Activated naive CD4-positive, alpha-beta T cell treated with Interleukin-2 at 50 U/mL for 16 hours (primary cell): ENCODE data around the gene DAB1.

Experiments used
- DNase-seq: peaks from one replicate; pipeline ENCODE4 v3.0.0-alpha.2; 2020

DAB1 gene

DNA sequence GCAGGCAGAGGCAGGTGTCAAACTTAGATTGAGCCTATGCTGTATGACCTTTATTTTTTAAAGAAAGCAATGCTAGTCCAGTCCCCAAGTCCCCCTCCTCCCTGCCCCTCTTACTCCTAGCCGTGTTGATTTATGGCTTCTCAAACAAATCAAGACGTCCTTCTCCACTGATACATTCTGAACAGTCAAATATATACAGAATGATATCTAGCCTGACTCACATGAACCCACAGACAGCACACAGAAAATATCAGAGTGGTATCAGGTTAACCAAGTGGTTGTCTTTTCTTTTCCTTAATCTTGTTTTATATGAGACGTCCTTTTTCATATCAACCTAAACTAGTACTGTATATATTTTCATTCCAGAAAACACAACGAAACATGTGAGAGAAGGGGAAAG, 13.4 kb downstream of the DAB1 start:
- no peak for DNase-seq

- DNase-seq, result no peak
Measured at GRCh38 chr1:57407928-57408327, 15.9 kb downstream of the DAB1 start.

DNA sequence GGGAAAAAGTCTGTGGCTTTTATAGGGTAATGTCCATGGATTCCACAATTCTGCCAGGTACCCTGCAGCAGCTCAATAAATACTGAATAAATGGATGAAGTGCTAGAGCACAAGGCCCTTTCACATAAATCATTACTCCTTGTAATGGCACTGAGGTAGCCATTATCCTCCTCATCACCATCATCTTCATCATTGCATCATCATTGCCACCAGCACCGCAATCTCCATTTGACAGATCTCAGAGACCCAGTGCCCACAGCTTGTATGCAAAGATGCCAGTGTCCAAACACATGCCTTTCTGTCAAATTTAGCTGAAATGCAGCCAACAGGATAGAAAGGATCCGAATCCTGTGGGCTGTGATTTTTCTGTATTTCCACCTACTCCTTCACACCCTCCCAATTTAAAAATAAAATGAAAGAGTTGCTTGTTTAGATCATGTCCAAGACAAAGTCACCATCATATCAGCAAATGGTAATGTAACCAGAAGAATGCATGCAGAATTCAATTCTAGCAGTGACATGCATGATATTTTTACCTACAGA, 17.4 kb downstream of the DAB1 start:
- DNase-seq, result no peak

GRCh38 chr1:57404884-57405283, 19.0 kb downstream of the DAB1 start:
- no peak for DNase-seq

DNA sequence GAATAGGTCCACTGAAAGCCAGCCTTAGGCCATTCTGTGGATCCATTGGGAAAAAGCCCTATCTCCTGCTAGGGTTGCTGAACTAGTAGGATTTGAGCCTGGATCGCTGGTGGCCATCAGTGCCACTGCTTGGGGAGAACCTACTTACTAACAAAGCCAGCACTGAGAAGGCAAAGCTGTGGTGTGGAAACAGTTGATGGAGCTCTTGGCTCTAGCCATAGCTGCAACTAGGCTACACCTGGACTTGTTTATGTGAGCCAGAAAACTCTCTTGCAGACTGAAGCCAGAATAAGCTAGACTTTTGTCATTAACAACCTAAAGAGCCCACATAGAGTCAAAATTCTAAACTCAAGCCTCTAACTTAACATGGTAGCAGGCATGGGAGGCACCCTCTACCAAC, 20.7 kb downstream of the DAB1 start:
- DNase-seq, result no peak

DNA sequence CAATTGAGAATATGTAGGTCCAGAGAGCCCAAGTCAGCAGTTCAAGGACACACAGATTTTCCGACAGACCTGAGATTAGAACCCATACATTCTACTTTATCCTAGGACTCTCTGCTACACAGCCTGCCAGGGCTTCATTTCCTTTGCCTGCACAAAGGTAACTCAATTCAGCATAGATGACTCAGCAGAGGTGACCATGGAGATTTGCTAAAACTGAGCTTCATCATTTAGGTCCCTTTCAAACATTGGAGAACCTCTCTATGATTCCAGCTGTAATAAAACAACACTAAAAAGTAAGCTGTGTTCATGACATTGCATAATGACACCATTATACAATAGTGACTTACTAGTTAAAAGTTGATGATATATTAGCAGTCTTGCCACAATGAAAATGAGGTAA, 22.2 kb downstream of the DAB1 start:
- DNase-seq, result no peak

DNA sequence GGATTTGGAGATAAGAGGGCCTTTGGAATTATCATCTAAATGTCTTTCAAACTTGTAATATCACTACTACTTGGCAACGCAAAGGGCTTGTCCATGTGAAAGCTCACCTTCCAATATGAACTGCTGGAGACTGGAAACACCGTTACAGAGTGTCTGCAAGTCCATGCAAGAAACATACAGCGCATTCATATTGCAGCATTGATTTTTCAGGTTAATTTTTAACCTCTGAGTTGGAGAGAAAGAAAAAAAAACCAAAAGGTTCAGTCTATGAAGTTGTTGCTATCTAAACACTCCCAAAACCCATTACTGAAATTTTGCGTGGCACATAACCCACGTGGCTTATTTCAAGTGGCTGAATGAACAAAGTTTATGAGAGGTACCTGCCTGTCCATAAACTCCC, 23.8 kb downstream of the DAB1 start:
- DNase-seq, result no peak

DNA sequence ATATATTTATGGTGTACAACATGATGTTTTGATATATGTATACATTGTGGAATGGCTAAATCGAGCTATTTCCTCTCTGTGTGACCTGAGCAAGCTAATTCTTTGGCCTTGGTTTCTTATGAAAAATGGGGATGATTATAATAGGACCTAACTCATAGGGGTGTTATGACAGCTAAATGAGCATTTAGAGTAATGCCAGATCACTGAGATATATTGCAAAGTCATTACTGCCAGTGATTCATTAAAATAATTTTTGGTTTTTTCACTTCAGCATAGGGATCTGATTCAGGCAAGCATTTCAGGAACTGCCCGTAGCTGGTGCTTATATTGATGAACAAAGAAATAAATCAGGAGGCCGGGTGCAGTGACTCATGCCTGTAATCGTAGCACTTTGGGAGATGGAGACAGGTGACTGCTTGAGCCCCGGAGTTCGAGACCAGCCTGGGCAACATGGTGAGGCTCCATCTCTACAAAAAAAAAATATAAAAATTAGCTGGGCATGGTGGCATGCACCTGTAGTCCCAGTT, 30.7 kb downstream of the DAB1 start:
- DNase-seq, result no peak

GRCh38 chr1:57385336-57385735, 38.5 kb downstream of the DAB1 start:
- no peak for DNase-seq

GRCh38 chr1:57384901-57385300, 39.0 kb downstream of the DAB1 start:
- no peak for DNase-seq

GRCh38 chr1:57384284-57384683, 39.6 kb downstream of the DAB1 start:
- no peak for DNase-seq

DNA sequence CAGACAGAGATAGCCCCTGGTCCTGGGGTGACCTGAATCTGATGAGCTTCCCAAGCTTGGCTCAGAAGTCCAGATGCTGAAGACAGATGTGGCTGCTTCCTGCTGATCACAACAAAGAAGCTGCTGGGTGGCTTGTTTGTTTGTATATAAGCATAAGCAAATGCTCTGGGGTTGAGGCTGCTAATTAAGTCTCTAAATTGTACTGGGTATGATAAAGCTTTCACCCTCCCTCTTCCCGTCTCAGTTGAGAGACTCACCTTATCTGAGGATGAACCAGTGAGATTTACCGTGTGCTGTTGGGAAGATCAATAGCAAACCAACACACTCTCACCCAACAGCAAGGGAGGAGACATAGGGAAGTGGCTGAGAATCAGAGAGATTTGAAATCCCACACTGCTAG, 42.0 kb downstream of the DAB1 start:
- no peak for DNase-seq

DNA sequence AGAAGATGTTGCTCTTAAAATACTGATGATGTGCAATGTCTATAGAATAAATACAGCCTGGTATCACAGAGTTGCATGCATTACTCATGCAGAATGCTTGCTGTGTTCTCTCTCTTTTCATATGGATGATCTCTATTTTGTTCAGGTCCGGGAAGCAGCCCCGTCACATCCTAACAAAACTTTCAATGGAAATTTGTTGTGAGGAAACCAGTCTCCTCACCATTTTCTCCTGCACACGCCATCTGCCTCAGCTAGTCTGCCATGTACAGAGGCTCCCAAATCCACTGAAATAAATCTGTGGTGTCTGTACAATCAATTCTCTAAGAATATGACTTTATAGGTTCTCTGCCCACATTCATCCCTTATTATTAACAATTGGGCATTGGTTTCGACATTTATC, 42.4 kb downstream of the DAB1 start:
- DNase-seq, result no peak

DNA sequence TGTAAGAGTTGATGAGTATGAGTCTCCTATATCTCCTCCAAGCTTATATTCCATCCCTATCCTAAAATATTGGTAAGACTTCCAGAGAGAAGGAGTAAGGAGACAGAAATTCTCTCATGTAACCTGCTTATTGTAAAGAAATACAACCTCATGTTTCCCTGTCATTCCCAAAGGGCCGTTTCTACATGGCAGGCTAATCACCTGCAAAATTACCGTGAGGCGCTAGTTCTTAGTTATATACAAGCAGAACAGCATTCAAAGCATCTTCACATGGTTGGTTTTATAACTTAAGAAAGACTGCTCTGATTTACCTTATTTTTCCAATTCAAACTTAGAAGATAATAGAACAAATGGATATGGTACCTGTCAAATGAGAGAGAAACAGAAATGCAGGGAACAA, 42.9 kb downstream of the DAB1 start:
- no peak for DNase-seq

DNA sequence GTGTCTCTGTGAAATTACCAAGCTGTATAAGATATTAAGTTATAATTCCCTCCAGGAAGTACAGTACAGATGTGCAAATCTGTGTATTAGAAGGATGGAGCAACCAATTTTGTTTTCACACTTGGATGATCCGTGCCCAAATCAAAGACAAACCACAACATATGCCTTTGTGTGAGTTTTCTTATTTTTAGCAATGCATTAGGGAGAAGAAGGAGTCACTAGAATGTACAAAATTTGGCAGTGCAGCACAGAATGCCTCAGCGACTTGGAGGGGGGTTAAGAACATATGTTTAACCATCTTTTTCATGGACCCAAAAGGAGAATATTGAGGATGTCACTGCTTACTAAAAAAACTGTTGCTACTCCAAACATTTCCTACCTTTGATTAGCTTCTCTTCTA, 45.3 kb downstream of the DAB1 start:
- DNase-seq, result no peak

DNA sequence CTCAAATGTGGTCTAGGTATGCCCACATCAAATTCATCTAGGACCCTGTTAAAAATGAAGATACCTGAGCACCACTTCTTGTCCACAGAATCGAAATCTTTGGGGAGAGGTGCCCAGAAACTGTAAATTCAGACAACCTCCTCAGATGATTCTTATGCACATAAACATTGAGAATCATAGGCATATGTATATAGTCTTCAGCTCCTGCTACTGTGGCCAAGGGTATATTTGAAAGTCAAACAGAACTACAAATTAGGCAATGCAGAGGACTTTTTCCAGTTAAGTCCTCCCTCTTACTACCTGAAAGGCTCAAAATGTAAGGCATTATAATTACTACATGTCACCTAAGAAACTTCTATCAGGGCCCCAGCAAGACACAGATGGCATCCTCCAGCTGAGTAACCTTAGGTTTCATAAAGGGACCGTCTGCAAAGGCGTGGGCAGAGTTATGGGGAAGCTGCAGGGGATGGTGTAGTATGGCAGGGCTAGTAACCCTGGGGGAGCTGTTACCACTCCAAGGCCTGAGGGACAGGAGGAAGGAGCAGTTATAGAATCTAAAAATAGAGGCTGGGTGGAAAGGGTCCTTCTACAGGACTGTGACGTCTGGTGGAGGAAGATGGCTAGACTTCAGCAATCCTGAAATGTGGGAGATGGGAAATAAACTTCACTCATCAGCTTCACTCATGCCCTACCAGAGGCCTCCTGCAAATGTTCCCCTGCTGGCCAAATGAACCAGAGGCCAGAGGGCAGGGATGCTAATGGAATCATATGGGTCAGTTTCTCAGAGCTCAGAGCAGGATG, 46.3 kb downstream of the DAB1 start:
- no peak for DNase-seq

- no peak for DNase-seq
Measured at GRCh38 chr1:57376041-57376440, 47.8 kb downstream of the DAB1 start.

- DNase-seq, result no peak
Measured at GRCh38 chr1:57369889-57370288, 54.0 kb downstream of the DAB1 start.

GRCh38 chr1:57367945-57368344, 55.9 kb downstream of the DAB1 start:
- DNase-seq, result no peak

DNA sequence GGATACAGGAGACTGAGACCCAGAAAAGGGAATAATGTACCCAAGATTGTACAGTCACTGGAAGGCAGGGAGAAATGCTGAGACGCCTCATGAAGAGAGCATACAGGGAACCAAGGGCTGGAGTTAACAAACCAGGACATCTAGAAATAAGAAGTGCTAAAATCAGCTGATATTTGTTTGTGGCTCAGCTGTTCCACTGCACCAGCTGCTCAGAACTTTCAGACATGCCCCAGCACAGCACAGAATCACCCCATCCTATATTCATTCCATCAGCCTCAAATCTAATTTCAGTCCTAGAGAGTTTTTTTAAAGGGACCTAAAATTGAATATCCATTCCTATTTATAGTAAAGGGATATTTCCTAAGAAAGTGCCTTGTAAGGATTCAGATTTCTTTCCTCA, 60.2 kb downstream of the DAB1 start:
- DNase-seq, result no peak

GRCh38 chr1:57363165-57363564, 60.7 kb downstream of the DAB1 start:
- no peak for DNase-seq

DNA sequence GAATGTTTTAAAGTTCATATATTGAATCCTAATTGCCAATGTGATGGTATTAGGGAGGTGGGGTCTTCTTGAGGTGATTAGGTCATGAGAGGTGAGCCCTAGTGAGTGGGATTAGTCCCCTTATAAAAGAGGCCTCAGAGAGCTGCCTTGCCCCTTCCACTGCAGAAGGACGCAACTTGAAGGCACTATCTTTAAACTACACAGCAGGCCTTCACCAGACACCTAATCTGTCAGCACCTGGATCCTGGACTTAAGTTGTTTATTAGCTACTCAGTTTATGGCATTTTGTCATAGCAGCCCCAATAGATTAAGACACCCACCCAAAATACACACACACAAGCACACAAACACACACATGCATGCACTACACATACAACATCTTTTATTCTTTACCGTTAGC, 61.4 kb downstream of the DAB1 start:
- no peak for DNase-seq

GRCh38 chr1:57361516-57361915, 62.3 kb downstream of the DAB1 start:
- DNase-seq, result no peak

GRCh38 chr1:57360846-57361407, 62.9 kb downstream of the DAB1 start:
- no peak for DNase-seq

DNA sequence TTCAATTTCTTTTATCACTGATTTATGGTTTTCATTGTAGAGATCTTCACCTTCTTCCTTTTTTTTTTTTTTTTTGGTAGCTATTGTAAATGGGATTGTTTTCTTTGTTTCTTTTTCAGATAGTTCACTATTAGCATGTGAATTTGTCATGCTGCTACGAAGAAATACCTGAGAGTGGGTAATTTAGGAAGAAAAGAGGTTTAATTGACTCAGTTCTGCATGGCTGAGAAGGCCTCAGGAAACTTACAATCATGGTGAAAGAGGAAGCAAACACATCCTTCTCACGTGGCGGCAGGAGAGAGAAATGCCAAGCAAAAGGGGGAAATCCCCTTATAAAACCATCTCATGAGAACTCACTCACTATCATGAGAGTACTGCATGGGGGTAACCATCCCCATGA, 66.4 kb downstream of the DAB1 start:
- DNase-seq, result no peak
